Measurements from ENCODE around the gene C2orf42.
"Not testable (repeated sequence)": the region's sequence is repeated elsewhere in the genome, so short reads cannot be mapped to it uniquely, and the experiment has no call there.

Gene C2orf42

GRCh38 chr2:70144443-70145143 is 46.2 kb downstream of the C2orf42 start:
- H3K27ac ChIP-seq (ENCODE audit: low read depth in 2 of 2, low read length in 2 of 2), result no peak overlapping the region
- H3K9me3 ChIP-seq (ENCODE audit: control insufficient read depth in 2 of 2, low read length in 2 of 2), result no peaks in the 10 kb centered on the region
- no peak overlapping the region for H3K9ac ChIP-seq (ENCODE audit: low read depth in 1 of 2, low read length in 2 of 2)
- no peak overlapping the region for H3K4me3 ChIP-seq (ENCODE audit: low read length in 2 of 2)
- H3K27me3 ChIP-seq (ENCODE audit: control insufficient read depth in 2 of 2, insufficient read depth in 2 of 2, low read length in 2 of 2), result no peaks in the 10 kb centered on the region
- H3K4me1 ChIP-seq (ENCODE audit: control insufficient read depth in 2 of 2, insufficient read depth in 2 of 2, low read length in 2 of 2), result peaks cover 19 to 20% of the 10 kb centered on the region in 2 donors
- H3K36me3 ChIP-seq (ENCODE audit: control insufficient read depth in 2 of 2, insufficient read depth in 2 of 2, low read length in 2 of 2), result no peaks in the 10 kb centered on the region

- Histone ChIP-seq H3K4me3 (ENCODE audit: low read length in 2 of 2) (peak overlapping the region; percentile 72 to 79), H3K27me3 (ENCODE audit: control insufficient read depth in 2 of 2, insufficient read depth in 2 of 2, low read length in 2 of 2) (no peaks in the 10 kb centered on the region), H3K9ac (ENCODE audit: low read depth in 1 of 2, low read length in 2 of 2) (peak overlapping the region; percentile 85 to 95), H3K27ac (ENCODE audit: low read depth in 2 of 2, low read length in 2 of 2) (peak overlapping the region; percentile 95 to 99), H3K9me3 (ENCODE audit: control insufficient read depth in 2 of 2, low read length in 2 of 2) (no peaks in the 10 kb centered on the region), H3K36me3 (ENCODE audit: control insufficient read depth in 2 of 2, insufficient read depth in 2 of 2, low read length in 2 of 2) (no peaks in the 10 kb centered on the region), H3K4me1 (ENCODE audit: control insufficient read depth in 2 of 2, insufficient read depth in 2 of 2, low read length in 2 of 2) (peaks cover 19 to 20% of the 10 kb centered on the region in 2 donors)
Measured at GRCh38 chr2:70143314-70144150, 47.3 kb downstream of the C2orf42 start.

- Histone ChIP-seq H3K4me3 (ENCODE audit: low read length in 2 of 2) (peak overlapping the region; percentile 72 to 79), H3K9me3 (ENCODE audit: control insufficient read depth in 2 of 2, low read length in 2 of 2) (no peaks in the 10 kb centered on the region), H3K36me3 (ENCODE audit: control insufficient read depth in 2 of 2, insufficient read depth in 2 of 2, low read length in 2 of 2) (no peaks in the 10 kb centered on the region)
Measured at GRCh38 chr2:70142590-70143313, 48.1 kb downstream of the C2orf42 start.

DNA sequence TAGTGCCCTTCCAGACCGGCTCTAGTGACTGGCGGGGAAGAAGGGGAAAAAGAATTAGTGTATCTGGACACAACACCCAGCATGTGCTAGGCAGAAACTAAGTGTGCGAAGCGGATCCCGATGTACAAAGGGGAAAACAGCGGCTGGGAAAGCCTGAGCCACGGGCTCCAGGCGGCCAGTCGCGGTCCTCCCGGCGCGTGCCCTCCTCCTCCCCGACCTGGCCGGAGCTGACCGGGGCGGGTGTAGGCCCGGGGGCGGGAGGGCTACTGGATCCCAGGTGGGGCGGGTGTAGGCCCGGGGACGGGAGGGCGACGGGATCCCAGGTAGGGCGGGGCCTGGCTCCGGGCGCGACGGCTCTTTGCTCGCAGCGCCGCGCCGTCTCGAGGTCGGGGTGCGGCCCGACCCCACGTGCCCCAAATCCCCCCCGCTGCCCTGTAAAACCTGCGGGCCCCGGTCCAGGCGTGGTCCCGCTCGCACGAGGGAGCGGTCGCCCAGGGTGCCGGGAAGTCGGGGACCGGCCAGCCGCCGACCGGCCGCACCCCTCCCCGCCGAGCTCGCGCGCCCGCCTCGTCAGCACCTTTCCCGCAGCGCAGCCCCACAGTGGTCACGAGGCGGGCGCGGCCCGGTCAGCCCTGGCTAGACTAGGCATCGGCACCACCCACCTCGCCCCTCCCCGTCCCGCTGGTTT is 48.8 kb downstream of the C2orf42 start:
- Histone ChIP-seq H3K9ac (ENCODE audit: low read depth in 1 of 2, low read length in 2 of 2) (peak overlapping the region; percentile 90 to 91), H3K27me3 (ENCODE audit: control insufficient read depth in 2 of 2, insufficient read depth in 2 of 2, low read length in 2 of 2) (no peaks in the 10 kb centered on the region), H3K4me3 (ENCODE audit: low read length in 2 of 2) (peak overlapping the region; percentile 47 to 78), H3K4me1 (ENCODE audit: control insufficient read depth in 2 of 2, insufficient read depth in 2 of 2, low read length in 2 of 2) (peaks cover 19 to 20% of the 10 kb centered on the region in 2 donors), H3K36me3 (ENCODE audit: control insufficient read depth in 2 of 2, insufficient read depth in 2 of 2, low read length in 2 of 2) (no peaks in the 10 kb centered on the region), H3K9me3 (ENCODE audit: control insufficient read depth in 2 of 2, low read length in 2 of 2) (no peaks in the 10 kb centered on the region), H3K27ac (ENCODE audit: low read depth in 2 of 2, low read length in 2 of 2) (peak overlapping the region; percentile 95 to 99)

More at GRCh38 chr2:70142590-70143313, 48.1 kb downstream of the C2orf42 start:
- peaks cover 19 to 20% of the 10 kb centered on the region in 2 donors for H3K4me1 ChIP-seq (ENCODE audit: control insufficient read depth in 2 of 2, insufficient read depth in 2 of 2, low read length in 2 of 2)
- H3K27me3 ChIP-seq (ENCODE audit: control insufficient read depth in 2 of 2, insufficient read depth in 2 of 2, low read length in 2 of 2), result no peaks in the 10 kb centered on the region
- H3K27ac ChIP-seq (ENCODE audit: low read depth in 2 of 2, low read length in 2 of 2), result peak overlapping the region; percentile 95 to 99
- peak overlapping the region; percentile 85 to 95 for H3K9ac ChIP-seq (ENCODE audit: low read depth in 1 of 2, low read length in 2 of 2)

DNA sequence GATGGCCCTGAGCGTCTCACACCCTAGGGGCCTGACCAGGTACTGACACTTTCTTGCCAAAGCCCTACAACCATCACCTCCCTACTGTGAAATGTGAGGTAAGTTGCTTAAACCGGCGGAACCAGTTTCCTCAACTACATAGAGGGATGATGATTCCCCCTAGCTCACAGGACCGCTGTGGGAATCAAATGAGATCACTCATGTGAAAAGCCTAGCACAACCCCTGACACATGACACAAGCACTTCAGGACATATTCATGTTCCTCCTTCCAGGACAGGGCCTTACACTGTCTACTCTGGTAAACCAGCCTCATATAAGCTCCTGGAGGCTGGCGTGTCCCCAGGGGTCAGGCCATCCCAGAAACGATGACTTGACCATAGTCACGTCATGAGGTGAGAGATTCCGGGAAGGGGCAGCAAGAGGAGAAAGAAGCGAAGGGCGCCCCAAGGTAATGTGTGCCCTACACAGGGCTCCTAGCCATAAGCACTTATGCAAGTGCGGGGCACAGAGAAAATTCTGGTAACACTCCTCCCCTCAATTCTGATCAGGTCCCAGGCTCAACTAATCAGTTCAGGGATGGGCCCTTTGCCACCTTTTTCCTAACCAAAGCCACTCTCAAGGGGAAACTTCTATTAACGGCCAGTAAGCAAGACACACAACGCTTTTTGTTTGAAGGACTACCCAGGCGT is 49.5 kb downstream of the C2orf42 start:
- Histone ChIP-seq H3K27ac (ENCODE audit: low read depth in 2 of 2, low read length in 2 of 2) (peak overlapping the region; percentile 95 to 99), H3K4me1 (ENCODE audit: control insufficient read depth in 2 of 2, insufficient read depth in 2 of 2, low read length in 2 of 2) (peaks cover 19 to 20% of the 10 kb centered on the region in 2 donors), H3K36me3 (ENCODE audit: control insufficient read depth in 2 of 2, insufficient read depth in 2 of 2, low read length in 2 of 2) (no peaks in the 10 kb centered on the region), H3K27me3 (ENCODE audit: control insufficient read depth in 2 of 2, insufficient read depth in 2 of 2, low read length in 2 of 2) (no peaks in the 10 kb centered on the region), H3K9me3 (ENCODE audit: control insufficient read depth in 2 of 2, low read length in 2 of 2) (no peaks in the 10 kb centered on the region), H3K9ac (ENCODE audit: low read depth in 1 of 2, low read length in 2 of 2) (peak overlapping the region; percentile 90 to 91), H3K4me3 (ENCODE audit: low read length in 2 of 2) (peak overlapping the region; percentile 47 to 78)

DNA sequence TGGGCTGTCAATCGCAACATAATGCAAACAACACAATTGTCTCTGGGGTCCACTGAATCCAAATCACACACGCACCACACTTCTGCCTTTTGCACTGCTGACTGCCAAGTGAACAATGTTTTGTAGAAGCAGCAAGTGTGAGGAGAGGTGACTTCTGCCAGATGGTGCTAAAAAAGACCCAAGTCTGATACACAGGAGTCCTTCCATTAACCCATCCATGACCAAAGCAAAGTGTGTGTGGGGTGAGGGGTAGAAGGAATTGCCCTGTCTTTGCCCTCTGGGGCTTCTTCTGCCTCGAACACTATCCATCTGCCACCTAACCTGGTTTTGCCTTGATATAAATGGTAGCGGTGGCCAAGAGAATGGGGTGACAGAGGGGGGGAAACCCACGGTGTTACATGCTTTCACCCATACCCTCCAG is 50.0 kb downstream of the C2orf42 start:
- peak overlapping the region in 1 of 2 donors; percentile 14 for H3K4me3 ChIP-seq (ENCODE audit: low read length in 2 of 2)
- peak overlapping the region; percentile 90 to 91 for H3K9ac ChIP-seq (ENCODE audit: low read depth in 1 of 2, low read length in 2 of 2)

GRCh38 chr2:70134323-70134983 is 56.4 kb downstream of the C2orf42 start:
- Histone ChIP-seq H3K27ac (ENCODE audit: low read depth in 2 of 2, low read length in 2 of 2) (peak overlapping the region in 1 of 2 donors; percentile 95), H3K4me1 (ENCODE audit: control insufficient read depth in 2 of 2, insufficient read depth in 2 of 2, low read length in 2 of 2) (peaks cover 23 to 26% of the 10 kb centered on the region in 2 donors)
- H3K27me3 ChIP-seq (ENCODE audit: control insufficient read depth in 2 of 2, insufficient read depth in 2 of 2, low read length in 2 of 2); H3K36me3 ChIP-seq (ENCODE audit: control insufficient read depth in 2 of 2, insufficient read depth in 2 of 2, low read length in 2 of 2); H3K9me3 ChIP-seq (ENCODE audit: control insufficient read depth in 2 of 2, low read length in 2 of 2); H3K9ac ChIP-seq (ENCODE audit: low read depth in 1 of 2, low read length in 2 of 2); H3K4me3 ChIP-seq (ENCODE audit: low read length in 2 of 2): not testable (repeated sequence)

More for the DNA sequence above, 50.0 kb downstream of the C2orf42 start:
- Histone ChIP-seq H3K36me3 (ENCODE audit: control insufficient read depth in 2 of 2, insufficient read depth in 2 of 2, low read length in 2 of 2) (no peaks in the 10 kb centered on the region), H3K9me3 (ENCODE audit: control insufficient read depth in 2 of 2, low read length in 2 of 2) (no peaks in the 10 kb centered on the region), H3K27ac (ENCODE audit: low read depth in 2 of 2, low read length in 2 of 2) (peak overlapping the region; percentile 95 to 99), H3K4me1 (ENCODE audit: control insufficient read depth in 2 of 2, insufficient read depth in 2 of 2, low read length in 2 of 2) (peaks cover 19 to 21% of the 10 kb centered on the region in 2 donors), H3K27me3 (ENCODE audit: control insufficient read depth in 2 of 2, insufficient read depth in 2 of 2, low read length in 2 of 2) (no peaks in the 10 kb centered on the region)

GRCh38 chr2:70133491-70134322 is 57.1 kb downstream of the C2orf42 start:
- H3K36me3 ChIP-seq (ENCODE audit: control insufficient read depth in 2 of 2, insufficient read depth in 2 of 2, low read length in 2 of 2), result no peaks in the 10 kb centered on the region
- peak overlapping the region in 1 of 2 donors; percentile 28 for H3K4me3 ChIP-seq (ENCODE audit: low read length in 2 of 2)
- peak overlapping the region; percentile 79 to 95 for H3K27ac ChIP-seq (ENCODE audit: low read depth in 2 of 2, low read length in 2 of 2)
- H3K9ac ChIP-seq (ENCODE audit: low read depth in 1 of 2, low read length in 2 of 2), result no peak overlapping the region
- H3K9me3 ChIP-seq (ENCODE audit: control insufficient read depth in 2 of 2, low read length in 2 of 2), result no peaks in the 10 kb centered on the region
- H3K27me3 ChIP-seq (ENCODE audit: control insufficient read depth in 2 of 2, insufficient read depth in 2 of 2, low read length in 2 of 2), result no peaks in the 10 kb centered on the region
- H3K4me1 ChIP-seq (ENCODE audit: control insufficient read depth in 2 of 2, insufficient read depth in 2 of 2, low read length in 2 of 2), result peaks cover 23 to 26% of the 10 kb centered on the region in 2 donors

Measured in mucosa of rectum (tissue), 2 donors.